GM12872 (cell line): ENCODE measurements around the gene SLC25A12.

Experiments used
- TF ChIP-seq, protein P1 (sequence below): IDR thresholded peaks from 3 replicates; pipeline ENCODE4 v1.5.1; 2011; ENCODE audit warnings: low read depth, mild to moderate bottlenecking, low read length, moderate library complexity; ENCODE audit not compliant: insufficient read depth

The SLC25A12 gene

DNA sequence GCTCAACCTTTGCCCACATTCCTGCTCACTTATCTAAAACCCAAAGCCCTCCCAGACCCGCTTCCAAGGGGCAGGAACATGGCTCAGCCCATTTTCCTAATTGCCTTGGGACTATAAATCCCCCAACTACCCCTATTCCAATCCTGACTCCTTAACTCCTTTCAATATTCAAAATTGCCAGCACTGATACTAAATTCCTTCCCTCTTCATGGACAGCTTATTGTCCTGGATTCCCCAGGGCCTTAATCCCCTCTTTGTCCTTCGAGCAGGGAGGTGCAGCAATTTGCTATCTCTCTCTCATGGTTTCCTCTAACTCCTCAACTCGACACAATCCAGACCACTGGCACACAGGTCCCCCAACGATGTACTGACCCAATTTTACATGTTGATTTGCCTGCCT is 99.1 kb downstream of the SLC25A12 start:
- TF ChIP-seq, protein P1, sequence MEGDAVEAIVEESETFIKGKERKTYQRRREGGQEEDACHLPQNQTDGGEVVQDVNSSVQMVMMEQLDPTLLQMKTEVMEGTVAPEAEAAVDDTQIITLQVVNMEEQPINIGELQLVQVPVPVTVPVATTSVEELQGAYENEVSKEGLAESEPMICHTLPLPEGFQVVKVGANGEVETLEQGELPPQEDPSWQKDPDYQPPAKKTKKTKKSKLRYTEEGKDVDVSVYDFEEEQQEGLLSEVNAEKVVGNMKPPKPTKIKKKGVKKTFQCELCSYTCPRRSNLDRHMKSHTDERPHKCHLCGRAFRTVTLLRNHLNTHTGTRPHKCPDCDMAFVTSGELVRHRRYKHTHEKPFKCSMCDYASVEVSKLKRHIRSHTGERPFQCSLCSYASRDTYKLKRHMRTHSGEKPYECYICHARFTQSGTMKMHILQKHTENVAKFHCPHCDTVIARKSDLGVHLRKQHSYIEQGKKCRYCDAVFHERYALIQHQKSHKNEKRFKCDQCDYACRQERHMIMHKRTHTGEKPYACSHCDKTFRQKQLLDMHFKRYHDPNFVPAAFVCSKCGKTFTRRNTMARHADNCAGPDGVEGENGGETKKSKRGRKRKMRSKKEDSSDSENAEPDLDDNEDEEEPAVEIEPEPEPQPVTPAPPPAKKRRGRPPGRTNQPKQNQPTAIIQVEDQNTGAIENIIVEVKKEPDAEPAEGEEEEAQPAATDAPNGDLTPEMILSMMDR = no peak

GRCh38 chr2:171793691-171794678 is 100.1 kb downstream of the SLC25A12 start:
- TF ChIP-seq, protein P1 = no peak

DNA sequence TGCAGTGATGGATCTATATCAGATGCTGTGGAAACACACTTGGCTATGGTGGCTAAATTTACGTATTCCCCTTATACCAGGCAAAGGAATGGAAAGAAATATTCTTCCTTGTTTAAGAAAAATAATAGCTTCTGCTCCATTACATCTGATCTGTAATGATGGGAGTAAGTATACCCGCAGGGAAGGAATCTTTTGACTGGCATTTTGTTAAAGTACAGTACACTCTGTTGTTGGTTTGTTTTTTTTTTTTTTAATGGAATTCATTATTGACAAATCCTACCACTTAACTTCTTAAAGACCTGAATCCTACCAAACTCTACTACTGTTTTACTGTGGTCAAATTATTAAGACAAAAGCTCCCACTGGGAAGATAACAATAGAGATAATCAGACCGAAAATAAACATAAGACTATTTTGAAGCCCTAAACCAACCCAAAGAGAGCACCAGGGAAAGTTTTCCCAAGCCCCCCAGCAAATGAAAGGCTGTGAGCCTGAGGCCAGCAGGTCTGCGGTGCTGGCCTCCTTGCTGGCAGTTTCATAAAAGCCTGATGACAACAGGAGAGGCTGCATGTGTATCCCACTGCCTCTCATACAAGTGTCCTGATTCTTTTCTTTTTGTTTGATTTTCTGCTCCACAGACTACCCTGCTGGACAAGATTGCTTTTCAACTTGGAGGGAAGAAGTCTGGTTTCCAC is 101.0 kb downstream of the SLC25A12 start:
- TF ChIP-seq, protein P1 = no peak

DNA sequence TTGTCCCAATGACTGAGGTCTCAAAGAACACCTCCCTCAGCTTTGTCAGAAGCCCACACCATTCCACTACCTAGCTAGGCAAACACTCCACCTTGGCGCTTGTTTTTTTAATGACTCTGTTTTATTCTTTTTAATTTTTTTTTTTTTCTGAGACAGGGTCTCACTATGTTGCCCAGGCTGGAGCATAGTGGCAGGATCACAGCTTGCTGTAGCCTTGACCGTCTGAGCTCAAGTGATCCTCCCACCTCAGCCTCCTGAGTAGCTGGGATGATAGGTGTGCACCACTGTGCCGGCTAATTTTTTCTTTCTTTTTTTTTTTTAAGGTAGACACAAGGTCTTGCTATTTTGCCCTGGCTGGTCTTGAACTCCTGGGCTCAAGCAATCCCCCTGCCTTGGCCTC is 101.9 kb downstream of the SLC25A12 start:
- TF ChIP-seq, protein P1 = no peak

DNA sequence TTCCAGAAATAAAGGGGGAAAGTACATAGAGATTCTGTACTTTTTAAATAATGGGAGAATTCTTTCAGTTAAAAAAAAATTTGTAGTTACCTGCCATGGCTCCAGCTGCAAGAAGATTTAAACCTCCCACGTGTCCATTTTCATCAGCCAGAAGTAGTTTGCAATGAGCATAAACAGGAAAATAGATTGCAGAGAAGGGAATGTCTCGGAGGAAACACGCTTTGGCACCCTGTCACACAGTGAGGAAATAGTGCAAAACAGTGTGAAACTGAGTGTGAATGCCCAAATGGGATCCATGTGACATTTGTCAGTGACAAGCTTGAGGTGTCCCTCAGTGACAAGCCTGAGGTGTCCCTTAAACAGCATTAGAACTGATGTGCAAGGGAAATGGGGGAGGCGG is 102.7 kb downstream of the SLC25A12 start:
- TF ChIP-seq, protein P1 = no peak

DNA sequence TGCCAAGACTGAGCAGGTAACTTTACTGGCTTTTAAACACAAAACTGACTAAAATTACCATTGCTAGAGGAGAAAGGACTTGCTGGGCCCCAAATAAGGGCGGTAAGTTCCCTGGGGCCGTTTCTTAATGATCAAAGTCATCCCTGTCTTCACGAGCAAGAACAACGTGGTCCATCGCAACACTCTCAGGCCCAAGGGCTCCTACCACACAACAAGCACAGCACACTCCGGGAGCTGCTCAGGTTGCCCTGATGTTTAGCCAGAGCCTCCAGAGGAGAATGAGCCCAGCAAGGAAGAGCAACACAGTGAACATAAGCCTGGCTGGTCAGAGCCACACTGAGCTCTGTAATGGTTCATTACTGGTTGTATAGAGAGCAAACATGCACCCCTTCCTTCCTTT is 104.1 kb downstream of the SLC25A12 start:
- TF ChIP-seq, protein P1 = no peak

DNA sequence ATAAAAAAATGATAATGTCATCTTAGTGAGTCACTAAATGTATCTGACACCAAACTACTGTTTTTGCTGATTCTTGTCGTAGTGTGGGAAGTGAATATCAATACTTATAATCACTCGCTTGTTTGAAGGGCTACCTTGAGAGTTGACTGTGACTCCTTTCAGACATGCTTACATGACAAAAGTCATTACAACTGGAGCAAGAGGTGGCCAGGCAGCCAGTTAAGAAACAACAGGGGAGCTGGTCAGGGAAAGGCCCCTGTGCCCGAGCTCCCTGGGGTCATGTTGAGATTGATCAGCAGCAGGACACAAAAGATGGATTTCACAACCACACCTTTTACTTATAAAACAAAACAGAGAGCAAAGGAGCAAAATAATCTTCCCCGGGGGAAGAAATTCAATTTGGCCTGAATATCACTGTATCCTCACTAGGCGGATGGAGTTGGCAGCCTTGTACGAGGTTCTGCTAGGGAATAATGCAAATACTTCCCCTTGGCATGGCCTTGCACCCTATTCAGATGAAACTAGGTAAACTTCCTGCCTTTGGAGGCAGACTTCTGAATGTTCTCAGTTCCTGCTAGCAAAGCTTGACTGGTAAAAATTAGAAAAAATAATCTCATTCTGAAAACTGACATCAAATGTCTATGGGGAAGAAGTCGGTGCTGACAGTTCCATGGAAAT is 105.6 kb downstream of the SLC25A12 start:
- TF ChIP-seq, protein P1 = no peak
